Posterior vena cava (tissue), 2 donors: ENCODE measurements around the gene NFIC. TPM values are rescaled to one million over a fixed set of nuclear protein-coding genes. Genes with fewer than 3 reads are reported as not detected.

Experiments
- DNase-seq: peaks from one replicate; pipeline ENCODE4 v3.0.0-alpha.2; 2020; ENCODE audit warnings: low spot score
- intact Hi-C, 2 donors: fragments of 100-400 bp; cut with DNase I; formaldehyde crosslinking; loops; one replicate each; pipeline versions ENCODE4 v1.14.1 to v1.14.2; 2022 to 2023
- total RNA-seq, 2 donors: library from RNA; stranded (reverse); fragmentation: NEBNext Ultra II Directional; extraction: Animal tissue kit (Norgen Biotek cat#: 25700); gene quantifications; one replicate each; pipeline ENCODE4 v1.2.1, GENCODE V29; 2021
- donor health status: DM: yes; HTN: yes; CAD: no.
- donor health status: DM: yes; HTN: yes; CAD: no.

The NFIC gene
- total RNA-seq, 2 donors from 2014 or later, result 196 to 223 TPM

DNA sequence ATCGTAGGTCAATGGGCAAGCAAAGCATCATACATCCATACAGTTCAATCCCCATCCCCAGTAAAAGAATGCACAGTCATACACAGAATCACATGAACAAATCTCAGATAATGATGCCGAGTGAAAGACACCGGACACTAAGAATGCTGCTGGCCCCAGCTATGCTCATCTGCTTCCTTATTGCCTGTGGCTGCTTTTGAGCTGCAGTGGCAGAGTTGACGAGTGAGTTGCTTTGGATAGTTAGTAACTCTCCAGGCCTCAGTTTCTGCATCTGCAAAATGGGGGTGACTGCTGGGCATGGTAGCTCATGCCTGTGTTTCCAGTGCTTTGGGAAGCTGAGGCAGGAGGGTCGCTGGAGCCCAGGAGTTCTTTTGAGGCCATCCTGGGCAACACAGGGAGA is 12.9 kb upstream of the NFIC start:
- no peak for DNase-seq
- intact Hi-C loops, result loop anchor here in 1 of 2 donors (1.0 kb wide), 1 partner anchor 15 kb away; no protein-coding TSS in a partner anchor

DNA sequence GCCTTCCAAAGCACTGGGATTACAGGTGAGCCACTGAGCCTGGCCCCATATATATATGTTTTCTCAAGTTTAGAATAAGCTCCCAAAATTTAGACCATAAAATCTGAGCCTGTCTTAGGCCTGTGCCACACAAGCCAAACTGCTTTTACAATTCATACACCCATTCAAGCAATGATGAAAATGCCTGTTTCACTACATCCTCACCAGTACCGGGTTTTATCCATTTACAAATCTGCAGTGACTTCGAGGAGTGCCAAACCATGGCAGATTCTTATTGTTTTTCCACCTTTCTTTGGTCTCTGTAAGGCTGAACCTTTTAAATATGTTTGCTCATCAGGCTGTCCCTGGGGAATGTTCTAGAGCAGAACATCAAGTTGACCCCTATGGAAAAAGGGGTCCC is 9.6 kb upstream of the NFIC start:
- no peak for DNase-seq
- intact Hi-C loops, result no loop called here

DNA sequence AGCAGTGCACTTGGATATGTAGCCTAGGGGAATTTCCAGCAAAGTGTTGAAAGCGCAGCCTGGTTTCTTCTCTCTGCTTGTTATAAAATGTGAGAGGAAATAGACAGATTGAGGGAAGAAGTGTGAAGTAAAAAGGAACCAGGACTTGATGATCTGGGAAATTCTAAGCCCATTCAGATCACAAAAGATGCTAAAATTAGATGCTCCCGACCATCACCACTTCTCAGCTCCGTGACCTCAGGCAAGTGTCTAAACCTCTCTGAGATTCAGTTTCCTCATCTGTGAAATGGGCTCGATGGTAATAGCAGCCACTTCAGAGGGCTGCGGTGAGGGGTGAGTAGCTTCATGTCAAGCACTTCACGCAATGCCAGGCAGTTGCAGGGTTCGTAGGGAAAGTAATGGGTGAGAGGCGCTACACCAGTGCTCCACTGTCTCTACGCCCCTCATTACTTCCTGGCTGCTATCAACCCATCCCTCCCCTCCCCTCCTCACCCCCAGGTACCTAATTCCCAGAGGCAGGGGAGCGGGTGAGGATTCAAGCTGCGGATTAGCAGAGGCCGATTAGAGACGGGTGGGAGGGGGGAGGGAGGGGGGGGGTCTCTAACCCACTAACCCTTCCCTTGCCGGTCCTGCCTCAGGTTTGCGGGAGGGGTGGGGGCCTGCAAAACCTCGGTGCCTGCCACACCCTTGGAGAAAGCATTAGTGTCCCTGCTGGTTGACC is 9.0 kb upstream of the NFIC start:
- DNase-seq, result no peak
- intact Hi-C loops, result no loop called here

DNA sequence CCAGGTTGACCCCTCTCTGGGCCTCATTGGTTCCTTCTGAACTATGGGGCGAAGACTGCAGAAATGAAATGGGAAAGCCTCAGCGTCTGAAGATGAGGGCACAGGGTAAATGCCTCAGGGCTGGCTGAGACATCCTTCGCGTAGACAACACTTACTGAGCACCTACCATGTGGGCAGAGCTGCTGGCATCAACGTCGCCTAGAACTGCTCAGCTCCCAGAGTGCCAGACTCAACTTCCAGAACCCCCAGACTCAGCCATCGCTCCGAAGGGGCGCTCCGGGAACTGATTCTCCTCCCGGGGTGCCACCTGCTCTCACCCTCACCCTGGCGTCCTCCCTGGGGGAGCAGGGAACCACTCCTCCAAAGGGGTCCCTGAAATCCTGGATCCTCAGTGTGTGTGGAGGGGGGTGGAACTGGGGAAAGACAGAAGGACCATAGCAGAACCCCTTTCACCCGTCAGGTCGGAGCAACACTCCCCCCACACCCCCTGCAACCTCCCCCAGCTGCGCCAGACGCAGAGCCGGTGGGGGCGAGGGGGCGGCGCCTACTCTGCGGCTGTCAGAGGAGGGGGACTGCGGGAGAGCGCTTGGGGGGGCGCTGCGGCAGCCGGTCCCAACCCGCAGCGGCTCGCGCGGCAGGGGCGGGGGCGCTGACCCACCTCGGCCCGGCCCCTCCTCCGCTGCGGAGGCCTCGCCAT is 8.2 kb upstream of the NFIC start:
- intact Hi-C loops, result no loop called here
- no peak for DNase-seq

DNA sequence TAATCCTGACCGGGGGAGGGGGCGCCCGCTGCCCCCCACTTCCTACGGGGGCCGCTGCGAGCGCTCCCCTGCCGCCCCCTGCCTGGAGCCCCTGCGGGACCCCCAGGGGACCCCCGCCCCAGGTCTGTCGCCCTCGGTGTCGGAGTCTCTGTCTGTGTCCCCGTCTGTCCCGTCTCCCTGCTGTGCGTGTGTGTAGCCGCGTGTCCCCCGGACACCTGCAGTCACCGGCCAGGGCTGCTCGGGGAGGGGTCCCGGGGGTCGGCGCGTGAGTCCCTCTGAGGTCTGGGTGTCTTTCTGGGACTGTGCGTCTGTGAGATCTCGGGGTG is 7.7 kb upstream of the NFIC start:
- intact Hi-C loops, result no loop called here
- no peak for DNase-seq

DNA sequence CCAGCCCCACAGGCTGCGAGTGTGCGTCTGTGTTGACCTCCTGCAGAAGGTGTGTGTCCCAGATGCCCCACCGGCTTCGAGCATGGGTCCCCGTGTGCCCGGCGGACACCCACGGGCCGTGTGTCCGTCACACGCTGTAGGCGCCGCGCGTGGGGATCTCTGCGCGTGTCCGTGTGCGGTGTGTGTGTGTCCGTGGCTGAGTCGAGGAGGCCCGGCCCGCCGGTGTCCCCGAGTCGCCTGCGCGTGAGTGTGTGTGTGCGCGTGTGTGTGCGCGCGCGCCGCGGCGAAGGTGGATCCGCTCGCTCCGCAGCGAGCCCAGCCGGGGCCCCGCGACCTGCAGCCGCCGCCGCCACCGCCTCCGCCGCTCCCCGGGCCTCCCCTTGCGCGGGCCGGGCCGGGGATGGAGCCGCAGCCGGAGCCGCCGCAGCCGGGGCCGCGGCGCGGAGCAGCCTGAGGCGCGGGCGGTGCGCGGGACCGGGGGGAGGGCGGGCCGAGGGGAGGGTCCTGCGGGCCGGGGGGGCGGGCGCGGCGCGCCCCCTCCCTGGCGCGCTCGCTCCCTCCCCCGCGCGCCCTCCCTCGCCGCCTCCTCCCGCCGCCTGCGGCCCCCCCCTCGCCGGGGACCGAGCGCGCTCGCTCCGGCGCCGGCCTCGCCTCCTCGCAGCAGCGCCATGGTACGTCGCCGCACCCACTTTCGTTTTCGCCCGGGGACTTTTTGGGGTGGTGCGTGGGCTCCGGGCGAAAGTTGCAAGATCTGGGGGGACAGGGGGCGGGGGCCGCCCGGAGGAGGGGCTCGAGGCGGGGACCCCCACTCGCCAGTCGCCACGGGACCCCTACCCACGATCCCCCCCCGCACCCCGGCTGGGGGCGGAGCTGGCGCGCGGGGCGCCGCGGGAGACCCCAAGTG is 7.1 kb upstream of the NFIC start:
- peak; percentile 90 for DNase-seq
- intact Hi-C loops, result no loop called here

DNA sequence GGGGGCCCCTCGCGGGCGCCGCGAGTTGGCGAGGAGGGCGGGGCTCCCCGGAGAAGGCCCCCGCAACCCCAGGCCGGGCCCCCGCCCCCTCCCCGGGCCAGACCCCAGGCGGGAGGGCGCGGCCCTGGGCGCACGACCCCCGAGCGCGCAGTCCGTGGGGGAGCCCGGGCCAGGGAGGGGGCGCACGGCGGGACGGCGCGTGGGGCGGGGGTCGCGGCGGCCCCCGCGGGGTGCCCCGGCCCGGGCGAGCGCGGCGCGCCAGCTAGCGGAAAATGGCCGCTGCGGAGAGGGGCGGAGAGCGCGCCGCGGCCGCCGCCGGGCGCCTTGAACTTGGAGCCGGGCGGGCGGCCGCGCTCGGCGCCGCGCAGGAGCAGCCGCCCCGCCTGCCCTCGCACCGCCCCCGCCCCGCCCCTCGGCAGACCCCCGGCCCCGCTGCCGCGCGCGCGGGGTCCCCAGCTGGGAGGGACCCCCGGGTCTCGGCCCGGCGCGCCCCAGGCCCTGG is 6.4 kb upstream of the NFIC start:
- no peak for DNase-seq
- intact Hi-C loops, result loop anchor here in 1 of 2 donors (10.0 kb wide), 1 partner anchor 95 kb away; no protein-coding TSS in a partner anchor

DNA sequence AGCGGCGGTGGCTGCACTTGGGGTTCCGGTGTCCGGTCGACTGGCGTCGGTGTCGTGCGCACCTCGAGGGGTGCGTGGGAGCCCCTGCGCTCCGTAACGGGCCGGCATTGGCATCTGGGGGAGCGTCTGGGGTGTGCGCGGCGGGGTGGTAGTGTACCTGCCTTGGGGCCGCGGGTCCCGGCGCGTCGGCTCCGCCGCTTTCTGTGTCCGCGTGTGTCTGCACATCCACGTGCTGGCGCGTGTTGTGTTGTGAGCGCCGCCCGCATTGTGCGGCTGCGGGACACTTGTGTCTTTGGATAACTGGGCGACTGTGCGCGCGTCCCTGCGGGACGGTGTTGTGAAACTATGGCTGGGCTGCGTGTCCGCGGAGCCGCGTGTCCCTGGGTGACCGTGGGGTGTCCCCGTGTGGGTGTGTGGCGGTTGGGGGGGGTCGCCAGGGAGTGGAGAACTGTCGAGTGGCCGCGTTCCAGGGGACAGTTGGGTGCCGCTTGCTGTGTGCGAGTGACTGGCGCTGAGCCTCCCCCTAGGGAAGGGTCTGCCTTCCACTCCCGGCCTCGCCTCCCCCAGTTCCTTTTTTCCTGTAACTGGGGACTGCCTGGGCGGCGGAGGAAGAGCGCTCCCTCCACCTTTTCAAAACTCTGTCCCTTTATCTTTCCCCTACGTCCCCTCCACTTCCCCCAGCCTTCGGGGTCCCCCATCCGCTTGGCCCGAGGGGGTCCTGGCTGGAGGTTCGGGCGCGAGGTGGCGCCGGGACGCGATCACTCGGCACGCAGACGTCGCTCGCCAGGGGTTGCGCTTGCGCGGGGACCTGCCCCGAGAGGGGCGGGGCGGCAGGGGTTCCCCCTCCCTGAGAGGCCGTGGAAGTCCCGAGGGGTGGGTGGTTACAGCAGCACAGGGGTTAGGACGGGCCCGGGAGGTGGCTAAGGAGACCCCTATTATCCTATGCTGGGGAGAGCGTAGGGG is 5.7 kb upstream of the NFIC start:
- intact Hi-C loops, result loop anchor here in 1 of 2 donors (10.0 kb wide), 1 partner anchor 94 kb away; no protein-coding TSS in a partner anchor

DNA sequence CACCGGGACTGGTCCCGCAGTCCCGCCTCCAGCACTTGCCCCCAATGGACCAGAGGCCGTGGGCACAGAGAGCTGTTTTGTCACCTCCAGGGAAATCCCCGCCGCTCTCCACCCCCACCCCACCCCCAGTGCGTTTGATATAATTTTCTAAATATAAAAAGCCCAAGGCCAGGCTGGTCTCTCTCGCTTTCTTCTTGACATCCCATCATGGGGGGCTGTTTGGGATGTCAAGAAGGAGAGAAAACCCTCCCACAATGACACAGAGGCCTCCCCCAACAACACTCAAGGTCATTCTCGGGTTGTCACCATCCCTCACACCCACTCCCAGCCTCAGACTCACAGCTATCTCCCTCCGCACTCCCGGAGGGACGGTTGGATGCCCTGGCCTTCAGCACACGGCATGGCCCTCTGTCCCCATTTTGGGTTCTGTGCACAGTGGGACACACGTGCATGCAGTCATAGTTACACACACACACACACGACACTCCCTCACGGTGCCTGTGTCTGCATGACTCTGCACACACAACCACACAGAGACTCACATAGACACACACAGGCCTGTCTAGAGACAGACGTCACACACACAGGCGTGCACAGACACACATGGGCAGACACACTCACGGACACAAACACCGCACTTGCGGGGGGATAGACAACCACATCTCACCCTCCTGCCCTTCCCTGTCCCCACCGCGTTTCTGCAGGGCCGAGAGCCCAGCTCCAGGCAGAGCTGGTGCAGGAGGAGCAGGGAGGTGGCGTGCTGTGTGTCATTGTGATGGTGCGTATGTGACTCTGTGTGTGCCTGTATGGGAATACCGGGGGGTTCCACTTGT is 4.8 kb upstream of the NFIC start:
- no peak for DNase-seq
- intact Hi-C loops, result loop anchor here in 1 of 2 donors (10.0 kb wide), 1 partner anchor 93 kb away; no protein-coding TSS in a partner anchor

More for the DNA sequence above, 5.7 kb upstream of the NFIC start:
- peak; percentile 91 for DNase-seq

DNA sequence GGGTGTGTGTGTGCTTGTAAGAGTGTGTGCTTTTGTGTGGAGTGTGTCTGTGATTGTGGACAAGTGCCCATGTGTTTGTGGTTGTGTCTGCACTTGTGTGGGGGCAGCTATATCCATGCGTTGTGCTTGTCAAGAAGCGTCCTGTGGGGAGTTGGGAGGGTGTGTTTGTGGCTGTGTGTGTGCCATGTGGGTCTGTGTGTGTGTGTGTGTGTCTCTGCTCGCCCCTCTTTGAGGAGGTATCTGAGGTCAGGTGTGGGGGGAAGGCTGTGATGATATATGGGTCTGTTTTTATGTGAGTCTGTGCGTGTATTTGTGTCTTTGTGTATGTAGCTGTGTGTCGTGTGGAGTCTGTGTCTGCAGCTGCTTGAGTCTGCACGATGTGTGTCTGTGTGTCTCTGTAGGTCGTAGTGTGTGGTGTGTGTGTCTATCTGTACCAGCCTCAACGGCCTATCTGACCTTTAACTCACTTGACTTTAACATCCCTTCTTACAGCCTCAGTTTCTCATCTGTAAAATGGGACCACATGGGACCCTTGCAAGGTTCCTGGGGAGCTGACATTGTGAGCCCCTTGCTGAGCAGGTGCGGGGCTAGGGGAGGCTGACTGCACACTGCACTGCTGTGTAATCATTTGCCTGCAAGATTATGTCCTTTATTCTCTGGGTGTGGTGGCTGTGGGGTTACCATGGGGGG is 4.0 kb upstream of the NFIC start:
- DNase-seq, result no peak
- intact Hi-C loops, result loop anchor here in 1 of 2 donors (10.0 kb wide), 1 partner anchor 92 kb away; no protein-coding TSS in a partner anchor

DNA sequence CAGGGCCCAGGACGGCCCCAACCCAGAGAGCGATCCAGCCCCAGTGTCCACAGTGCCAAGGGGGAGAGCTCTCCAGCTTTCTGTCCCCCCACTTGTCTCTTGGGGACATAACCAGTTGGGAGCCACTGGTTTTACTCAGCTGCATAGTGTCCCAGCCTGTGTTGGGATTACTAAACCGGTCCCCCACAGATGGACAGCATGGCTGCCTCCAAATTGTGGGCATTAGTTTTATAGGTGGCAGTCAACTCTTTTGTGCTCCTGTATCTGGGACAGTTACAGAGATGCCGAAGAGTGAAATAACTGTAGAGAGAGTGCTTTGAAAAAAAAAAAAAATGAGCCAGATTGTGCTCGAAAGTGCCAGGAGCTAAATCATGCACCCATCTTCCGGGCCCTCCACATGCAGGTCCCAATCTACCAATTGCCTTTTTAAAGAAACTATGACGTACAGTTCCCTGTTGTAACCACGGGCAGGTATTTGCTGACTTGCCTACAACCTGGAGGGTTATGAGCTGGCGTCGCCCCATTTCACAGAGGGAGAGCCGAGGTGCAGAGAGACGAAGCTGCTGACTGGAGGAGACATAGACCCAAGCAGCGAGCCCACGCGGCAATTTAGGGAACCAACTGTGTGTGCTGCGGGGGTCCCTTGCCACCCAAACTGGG is 2.4 kb upstream of the NFIC start:
- DNase-seq, result no peak
- intact Hi-C loops, result loop anchor here in 1 of 2 donors (10.0 kb wide), 1 partner anchor 91 kb away; no protein-coding TSS in a partner anchor

DNA sequence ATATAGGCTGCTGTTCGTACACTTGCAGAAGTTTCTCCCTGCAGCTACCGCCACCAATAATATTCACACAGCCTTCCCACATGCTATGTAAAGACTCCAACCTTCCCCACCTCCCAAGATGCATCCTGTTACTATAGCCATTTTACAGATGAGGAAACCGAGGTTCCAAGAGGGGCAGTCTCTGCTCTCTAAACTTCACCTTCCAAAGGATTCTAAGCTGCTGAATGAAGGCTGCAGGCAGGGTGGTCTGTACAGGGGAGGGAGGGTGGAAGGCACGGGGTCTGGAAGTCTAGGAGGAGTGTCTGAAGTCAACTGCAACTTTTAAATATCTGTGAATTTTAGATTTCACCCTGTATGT is 1.9 kb upstream of the NFIC start:
- intact Hi-C loops, result loop anchor here in 1 of 2 donors (10.0 kb wide), 1 partner anchor 90 kb away; no protein-coding TSS in a partner anchor
- no peak for DNase-seq

DNA sequence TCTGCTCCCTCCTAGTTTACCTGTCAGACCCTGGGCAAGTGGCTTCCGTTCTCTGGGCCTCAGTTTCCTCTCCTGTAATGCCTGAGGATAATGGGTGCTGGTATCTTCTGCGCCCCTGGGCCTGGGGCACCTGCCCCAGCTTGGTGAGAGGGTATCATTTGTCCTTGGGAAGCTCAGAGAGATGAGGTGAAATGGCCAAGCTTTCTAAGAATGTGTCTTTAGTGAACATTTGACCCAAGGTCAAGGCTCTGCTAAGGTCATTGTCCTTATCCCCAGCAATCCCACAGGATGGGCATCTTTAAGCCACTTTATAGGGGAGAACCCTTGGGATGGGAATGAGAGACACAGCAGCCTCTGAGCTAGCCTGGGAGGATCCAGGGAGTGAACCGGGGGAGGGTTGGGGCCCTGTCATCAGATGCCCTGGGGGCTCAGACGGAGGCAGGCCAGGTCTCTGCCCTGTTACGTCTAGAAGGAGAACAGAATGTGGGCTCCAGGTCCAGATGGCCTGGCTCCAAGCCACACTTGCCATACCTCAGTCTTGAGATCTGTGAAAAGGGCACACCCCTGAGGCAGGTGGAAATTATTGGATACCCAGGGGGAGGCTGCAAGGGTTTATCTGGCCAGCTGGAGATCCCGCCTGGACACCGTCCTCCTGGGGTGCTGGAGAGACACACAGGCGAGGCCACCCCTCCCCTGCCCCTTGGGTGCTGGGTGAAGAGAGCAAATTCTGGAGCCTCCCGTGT is 1.1 kb upstream of the NFIC start:
- DNase-seq, result no peak
- intact Hi-C loops, result loop anchor here (5.0 to 10.0 kb wide), 3 partner anchors 38 to 90 kb away; no protein-coding TSS in a partner anchor

DNA sequence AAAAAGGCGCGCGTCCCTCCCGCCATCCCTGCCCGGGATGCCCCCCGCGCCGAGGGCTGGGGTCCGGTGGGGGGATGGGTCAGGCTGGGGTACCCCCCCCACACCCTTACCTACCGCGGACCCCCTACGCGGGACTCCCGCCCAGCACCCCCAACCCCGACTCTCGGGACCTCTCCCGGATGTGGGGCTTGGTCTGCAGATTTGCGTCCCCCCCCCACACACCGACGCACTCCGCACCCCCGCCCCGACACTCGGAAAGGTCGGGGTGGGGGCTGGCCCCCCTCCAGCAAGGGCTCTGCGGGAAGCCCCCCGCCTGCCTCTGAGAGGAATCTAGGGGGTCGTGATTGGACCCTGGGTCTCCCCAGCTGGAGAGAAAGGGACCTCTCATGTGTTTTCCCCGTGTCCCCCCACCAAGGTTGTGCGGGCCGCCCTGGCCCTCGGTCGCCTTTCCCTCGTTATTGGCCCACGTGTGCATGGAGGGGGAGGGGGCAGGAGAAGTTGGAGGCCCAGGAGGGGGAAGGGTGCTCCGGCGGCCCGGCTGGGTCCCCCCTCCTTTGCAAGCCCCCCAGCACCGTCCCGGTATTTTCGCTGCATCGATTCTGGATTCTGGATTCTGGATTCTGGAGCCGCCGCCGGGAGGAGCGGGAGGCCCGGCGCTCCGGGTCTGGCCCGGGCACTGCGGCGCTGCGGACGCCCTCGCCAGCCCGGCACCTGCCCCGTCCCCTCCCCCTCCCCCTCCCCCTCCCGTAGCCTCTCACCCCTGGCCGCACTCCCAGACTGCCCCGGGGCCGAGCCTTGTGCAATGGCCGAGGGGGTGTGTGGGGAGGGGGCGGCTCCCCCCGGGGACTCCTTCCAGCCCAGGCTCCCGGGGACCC is 607 bp downstream of the NFIC start:
- DNase-seq, result no peak
- intact Hi-C loops, result loop anchor here (5.0 to 10.0 kb wide), 3 partner anchors 40 to 88 kb away; no protein-coding TSS in a partner anchor
